ENCODE data around the gene WDR87. TPM values are rescaled to one million over a fixed set of nuclear protein-coding genes. Genes with fewer than 3 reads are reported as not detected.
"Not testable (repeated sequence)": the region's sequence is repeated elsewhere in the genome, so short reads cannot be mapped to it uniquely, and the experiment has no call there.

The WDR87 gene
- total and polyA plus RNA-seq, 2 of the 8 experiments (the other 6 are each of a cell fraction or from before 2014, with no cell fraction given): not detected

DNA sequence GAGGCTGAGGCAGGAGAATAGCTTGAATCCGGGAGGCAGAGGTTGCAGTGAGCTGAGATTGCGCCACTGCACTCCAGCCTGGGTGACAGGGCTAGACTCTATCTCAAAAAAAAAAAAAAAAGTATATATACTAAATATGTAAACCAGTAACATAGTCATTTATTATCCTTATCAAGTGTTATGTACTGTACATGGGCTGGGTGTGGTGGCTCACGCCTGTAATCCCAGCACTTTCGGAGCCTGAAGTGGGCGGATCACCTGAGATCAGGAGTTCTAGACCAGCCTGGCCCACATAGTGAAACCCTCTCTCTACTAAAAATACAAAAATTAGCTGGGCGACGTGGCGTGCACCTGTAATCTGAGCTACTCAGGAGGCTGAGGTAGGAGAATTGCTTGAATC, 18.2 kb upstream of the WDR87 start:
- not testable (repeated sequence) for H2BK5ac ChIP-seq (ENCODE audit: low read depth, low read length); H3K23ac ChIP-seq (ENCODE audit: insufficient read length); H2BK120ac ChIP-seq (replicated peaks; ENCODE audit: low read depth, low read length); H3K18ac ChIP-seq (ENCODE audit: extremely low read depth, low read length); H3K27me3 ChIP-seq (replicated peaks in 1 of 4; ENCODE audit: control insufficient read depth in 3 of 4, extremely low read depth in 1 of 4, insufficient read depth in 3 of 4, low read length in 3 of 4); H2AFZ ChIP-seq (ENCODE audit: low read length); H3K56ac ChIP-seq (replicated peaks; ENCODE audit: insufficient read length, low read depth, low read length); DNase-seq (ENCODE audit: low read depth in 1 of 2, low spot score in 2 of 2); H3K9ac ChIP-seq (replicated peaks in 1 of 4; ENCODE audit: extremely low read depth in 1 of 4, low read depth in 3 of 4, low read length in 3 of 4); H3K14ac ChIP-seq (ENCODE audit: insufficient read length); H2BK12ac ChIP-seq (ENCODE audit: low read depth, low read length); H4K20me1 ChIP-seq (replicated peaks in 1 of 2; ENCODE audit: control insufficient read depth in 1 of 2, insufficient read depth in 2 of 2, low read length in 2 of 2); H3K27ac ChIP-seq (ENCODE audit: low read depth, low read length); H3K23me2 ChIP-seq (ENCODE audit: low read depth, low read length); H3K4me2 ChIP-seq (ENCODE audit: insufficient read depth in 1 of 2, low read depth in 2 of 2, low read length in 2 of 2); H2AK5ac ChIP-seq (ENCODE audit: low read depth, low read length); H4K8ac ChIP-seq (ENCODE audit: extremely low read depth, insufficient read depth, low read length); FAIRE-seq; H4K5ac ChIP-seq (ENCODE audit: insufficient read length, low read depth, low read length); H2BK20ac ChIP-seq (ENCODE audit: low read length); H3K9me3 ChIP-seq (ENCODE audit: insufficient read depth in 2 of 2, low read depth in 1 of 2, low read length in 1 of 2); H3K36me3 ChIP-seq (ENCODE audit: control insufficient read depth in 2 of 4, insufficient read depth in 4 of 4, low read length in 3 of 4); H4K91ac ChIP-seq (replicated peaks; ENCODE audit: insufficient read length, low read length); H3K4ac ChIP-seq (replicated peaks; ENCODE audit: insufficient read length, low read depth, low read length); H3K4me3 ChIP-seq (ENCODE audit: extremely low read depth in 1 of 4, insufficient read depth in 2 of 4, low read depth in 3 of 4, low read length in 4 of 4); H2BK15ac ChIP-seq (ENCODE audit: low read length)
- WGBS, 2 experiments (ENCODE audit: extremely low coverage in 1 of 2, insufficient coverage in 1 of 2, insufficient read length in 1 of 2, insufficient replicate concordance in 2 of 2, low coverage in 1 of 2, low lambda C conversion rate in 2 of 2, missing lambda C conversion rate in 1 of 2): 91% methylated on average over 8 of the region's 8 CpGs; no CpG with 5 or more reads in 1 of the 2 experiments
- Histone ChIP-seq H3K79me1 (ENCODE audit: low read depth, low read length) (peaks cover 17% of the 10 kb centered on the region), H3K4me1 (replicated peaks in 1 of 4; ENCODE audit: control insufficient read depth in 3 of 4, insufficient read depth in 4 of 4, low read length in 3 of 4) (peaks cover 7 to 17% (median 12%) of the 10 kb centered on the region in 4 experiments), H3K79me2 (ENCODE audit: control insufficient read depth in 1 of 2, insufficient read depth in 2 of 2, low read length in 2 of 2) (peaks cover 0 to 61% of the 10 kb centered on the region in 2 experiments; a peak in 2 of 4 replicates)
- ChIA-PET CTCF (ENCODE audit: partially characterized antibody) (interaction anchor here (0.7 to 2.1 kb wide), 4 partner anchors 17 to 860 kb away, joined by 3 to 10 read pairs (median 6); partner anchors contain the start of gene SIPA1L3), POLR2A (ENCODE audit: partially characterized antibody) (interaction anchor here (0.6 to 0.7 kb wide), 3 partner anchors 135 to 284 kb away, joined by 3 read pairs; no protein-coding TSS in a partner anchor)

Data from H1 (cell line).